OCI-LY7 (cell line): ENCODE measurements around the gene AMPH. TPM values are rescaled to one million over a fixed set of nuclear protein-coding genes. Genes with fewer than 3 reads are reported as not detected.

Source experiments
- BruUV-seq: library from RNA; stranded (reverse); fragments of 400-500 nt; replicated peaks from 2 replicates; lab custom pipeline; 2021; lab: Mats Ljungman, UMichigan
- CTCF ChIA-PET: fragments of 300-600 bp; sonication (Branson Sonifier 250); formaldehyde crosslinking; loops from one replicate; lab custom pipeline; 2022; ENCODE audit warnings: antibody characterized with exemption; ENCODE audit not compliant: unreplicated experiment; lab: Charles Lee
- POLR2A ChIA-PET: fragments of 300-600 bp; sonication (Branson Sonifier 250); formaldehyde crosslinking; loops from one replicate; lab custom pipeline; 2022; ENCODE audit warnings: antibody characterized with exemption; lab: Charles Lee
- DNase-seq: peaks from one replicate; pipeline ENCODE4 v3.0.0-alpha.2; 2015; ENCODE audit warnings: low spot score
- H2AFZ ChIP-seq: fragments of 200-600 bp; sonication (generic), shearing (Covaris generic); 2 replicates; pipeline ENCODE4 v1.6.1; 2014; ENCODE audit warnings: mild to moderate bottlenecking, antibody characterized with exemption, low read length, moderate library complexity
- H3K27ac ChIP-seq: fragments of 200-600 bp; sonication (generic); 2 replicates; pipeline ENCODE4 v1.5.1; 2014; ENCODE audit warnings: mixed run types, low read depth, mild to moderate bottlenecking, moderate library complexity, low read length, inconsistent platforms; ENCODE audit not compliant: poor library complexity, severe bottlenecking
- H3K36me3 ChIP-seq: fragments of 200-600 bp; sonication (generic); 2 replicates; pipeline ENCODE4 v1.6.1; 2014; ENCODE audit warnings: mild to moderate bottlenecking, antibody characterized with exemption, low read length, moderate library complexity, mixed read lengths; ENCODE audit not compliant: insufficient read depth
- H3K4me1 ChIP-seq: fragments of 200-600 bp; sonication (generic); 2 replicates; pipeline ENCODE4 v1.5.1; 2014; ENCODE audit warnings: mild to moderate bottlenecking, low read length; ENCODE audit not compliant: insufficient read depth, poor library complexity, severe bottlenecking
- H3K4me2 ChIP-seq: fragments of 200-600 bp; sonication (generic); 2 replicates; pipeline ENCODE4 v1.6.1; 2014; ENCODE audit warnings: mild to moderate bottlenecking, low read length
- H3K4me3 ChIP-seq: fragments of 200-600 bp; sonication (generic); 2 replicates; pipeline ENCODE4 v1.5.1; 2014; ENCODE audit warnings: mild to moderate bottlenecking, low read depth, low read length; ENCODE audit not compliant: poor library complexity, severe bottlenecking
- H3K79me2 ChIP-seq: fragments of 200-600 bp; sonication (generic); 2 replicates; pipeline ENCODE4 v1.6.1; 2016; ENCODE audit warnings: low read depth, mild to moderate bottlenecking, low read length, moderate library complexity, mixed read lengths; ENCODE audit not compliant: insufficient read depth
- H3K9me2 ChIP-seq: fragments of 200-600 bp; sonication (generic); 2 replicates; pipeline ENCODE4 v1.6.1; 2016; ENCODE audit warnings: mild to moderate bottlenecking, low read length, mixed read lengths; ENCODE audit not compliant: insufficient read depth
- H3K9me3 ChIP-seq: fragments of 200-600 bp; sonication (generic); 2 replicates; pipeline ENCODE4 v1.6.1; 2014; ENCODE audit warnings: mild to moderate bottlenecking, mixed run types, low read length, mixed read lengths
- H4K20me1 ChIP-seq: fragments of 200-600 bp; sonication (generic); 2 replicates; pipeline ENCODE4 v1.6.1; 2014; ENCODE audit warnings: mild to moderate bottlenecking, antibody characterized with exemption, low read length, moderate library complexity, mixed read lengths; ENCODE audit not compliant: insufficient read depth
- EZH2phosphoT487 ChIP-seq: fragments of 200-600 bp; sonication (generic); IDR thresholded peaks from 2 replicates; pipeline ENCODE4 v1.6.1; 2018; ENCODE audit warnings: low read depth, borderline replicate concordance, mild to moderate bottlenecking, mixed run types, antibody characterized with exemption, low read length, moderate library complexity, mixed read lengths
- intact Hi-C: fragments of 100-400 bp; cut with micrococcal nuclease; formaldehyde crosslinking; loops from one replicate; pipeline ENCODE4 v1.10.0; 2022; ENCODE audit not compliant: unreplicated experiment
- total RNA-seq, 2 experiments: library from RNA; depleted of rRNA in 1 of 2; stranded (reverse); fragments of >200 nt in 1 of 2; shearing (Covaris generic) in 1 of 2; gene quantifications; 2 replicates each; pipeline ENCODE4 v1.2.3, GENCODE V29; 2014 to 2022
- TF ChIP-seq, protein P1 (sequence below): fragments of 200-600 bp; sonication (generic); conservative IDR thresholded peaks from 2 replicates; pipeline ENCODE4 v1.5.1; 2014; ENCODE audit warnings: mild to moderate bottlenecking, antibody characterized with exemption, low read length, moderate library complexity, mixed read lengths

The AMPH gene
- total RNA-seq, 2 experiments from 2014 or later = not detected

DNA sequence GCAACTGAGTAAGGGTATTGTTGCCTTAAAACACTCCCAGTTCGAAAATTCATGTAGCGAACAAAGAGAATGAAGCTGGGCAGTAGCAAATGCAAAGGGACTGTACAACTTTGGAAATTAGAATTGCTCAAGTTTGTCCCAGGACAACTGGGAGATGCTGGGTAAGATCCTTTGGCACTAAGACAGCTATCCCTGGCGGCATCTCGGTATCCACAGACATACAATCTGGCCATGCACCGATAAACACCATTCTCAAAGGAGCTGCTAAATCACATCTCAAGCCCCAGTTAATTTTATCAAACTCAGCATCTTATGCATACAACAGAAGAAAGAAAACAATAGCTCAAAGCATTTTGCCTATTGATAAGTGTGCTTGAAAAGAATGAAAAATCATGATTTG, 177.3 kb downstream of the AMPH start:
- no TSS peak for BruUV-seq
- no peaks in the 10 kb centered on the region for H3K4me1 ChIP-seq
- no peak for DNase-seq
- no peak overlapping the region for H3K4me2 ChIP-seq
- H3K9me3 ChIP-seq = no peaks in the 10 kb centered on the region
- ChIA-PET CTCF (no interaction called here), POLR2A (no interaction called here)
- no peak for TF ChIP-seq EZH2phosphoT487
- TF ChIP-seq, protein P1, sequence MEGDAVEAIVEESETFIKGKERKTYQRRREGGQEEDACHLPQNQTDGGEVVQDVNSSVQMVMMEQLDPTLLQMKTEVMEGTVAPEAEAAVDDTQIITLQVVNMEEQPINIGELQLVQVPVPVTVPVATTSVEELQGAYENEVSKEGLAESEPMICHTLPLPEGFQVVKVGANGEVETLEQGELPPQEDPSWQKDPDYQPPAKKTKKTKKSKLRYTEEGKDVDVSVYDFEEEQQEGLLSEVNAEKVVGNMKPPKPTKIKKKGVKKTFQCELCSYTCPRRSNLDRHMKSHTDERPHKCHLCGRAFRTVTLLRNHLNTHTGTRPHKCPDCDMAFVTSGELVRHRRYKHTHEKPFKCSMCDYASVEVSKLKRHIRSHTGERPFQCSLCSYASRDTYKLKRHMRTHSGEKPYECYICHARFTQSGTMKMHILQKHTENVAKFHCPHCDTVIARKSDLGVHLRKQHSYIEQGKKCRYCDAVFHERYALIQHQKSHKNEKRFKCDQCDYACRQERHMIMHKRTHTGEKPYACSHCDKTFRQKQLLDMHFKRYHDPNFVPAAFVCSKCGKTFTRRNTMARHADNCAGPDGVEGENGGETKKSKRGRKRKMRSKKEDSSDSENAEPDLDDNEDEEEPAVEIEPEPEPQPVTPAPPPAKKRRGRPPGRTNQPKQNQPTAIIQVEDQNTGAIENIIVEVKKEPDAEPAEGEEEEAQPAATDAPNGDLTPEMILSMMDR = no peak
- H2AFZ ChIP-seq = no peak overlapping the region
- H3K36me3 ChIP-seq = no peaks in the 10 kb centered on the region
- intact Hi-C loops = no loop called here
- H3K4me3 ChIP-seq = no peak overlapping the region
- H3K79me2 ChIP-seq = no peaks in the 10 kb centered on the region
- H4K20me1 ChIP-seq = no peaks in the 10 kb centered on the region
- no peak overlapping the region for H3K27ac ChIP-seq
- no peaks in the 10 kb centered on the region for H3K9me2 ChIP-seq

DNA sequence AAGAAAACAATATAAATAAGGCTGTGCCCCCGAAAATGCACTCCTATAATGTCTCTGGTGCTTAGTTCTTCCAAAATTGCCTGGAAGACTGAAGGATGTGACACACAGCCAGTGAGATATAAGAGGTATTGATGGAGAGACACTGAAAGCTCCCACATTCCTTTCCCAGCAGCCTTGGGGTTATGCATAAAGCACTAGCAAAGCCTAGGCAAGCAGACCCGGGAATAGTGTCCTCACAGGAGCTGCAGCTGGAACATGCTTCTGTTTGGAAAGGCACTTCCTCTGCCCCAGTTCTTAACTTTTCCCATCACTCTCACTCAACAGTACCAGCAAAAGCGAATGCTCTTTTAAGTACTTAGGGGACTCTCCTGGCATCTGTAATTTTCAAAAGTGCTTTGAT, 178.0 kb downstream of the AMPH start:
- ChIA-PET POLR2A (interaction anchor here (1.1 kb wide), 1 partner anchor 86 kb away, joined by 3 read pairs; no protein-coding TSS in a partner anchor), CTCF (no interaction called here)
- H3K79me2 ChIP-seq = no peaks in the 10 kb centered on the region
- H3K9me2 ChIP-seq = no peaks in the 10 kb centered on the region
- no peak overlapping the region for H3K4me3 ChIP-seq
- H4K20me1 ChIP-seq = no peaks in the 10 kb centered on the region
- no peaks in the 10 kb centered on the region for H3K9me3 ChIP-seq
- no peak overlapping the region for H2AFZ ChIP-seq
- no peak for DNase-seq
- no peaks in the 10 kb centered on the region for H3K4me1 ChIP-seq
- no peaks in the 10 kb centered on the region for H3K36me3 ChIP-seq
- H3K27ac ChIP-seq = no peak overlapping the region
- TF ChIP-seq, protein P1 = no peak
- TF ChIP-seq EZH2phosphoT487 = no peak
- intact Hi-C loops = no loop called here
- no peak overlapping the region for H3K4me2 ChIP-seq
- no TSS peak for BruUV-seq

DNA sequence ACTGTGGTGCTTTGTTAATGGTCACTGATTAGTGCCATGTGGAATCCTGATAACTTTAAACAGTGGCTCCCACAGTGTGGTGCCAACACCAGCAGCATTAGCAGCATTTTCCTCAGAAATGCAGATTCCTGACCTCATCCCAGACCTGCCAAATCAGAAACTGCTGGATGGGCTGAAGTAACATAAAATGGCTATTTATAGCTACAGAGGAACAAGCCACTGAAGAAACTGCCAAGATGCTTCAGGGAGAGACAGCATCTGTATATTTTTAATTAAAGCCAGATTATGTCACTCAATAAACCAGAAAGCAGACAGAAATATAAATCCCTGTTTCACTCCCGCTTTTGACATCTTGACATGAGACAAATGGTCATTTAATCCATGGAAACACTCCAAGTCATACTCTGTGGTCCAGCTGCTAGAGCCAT, 178.5 kb downstream of the AMPH start:
- H3K4me2 ChIP-seq = no peak overlapping the region
- H3K27ac ChIP-seq = no peak overlapping the region
- ChIA-PET CTCF (no interaction called here), POLR2A (interaction anchor here (1.1 kb wide), 1 partner anchor 86 kb away, joined by 3 read pairs; no protein-coding TSS in a partner anchor)
- no peaks in the 10 kb centered on the region for H4K20me1 ChIP-seq
- H3K36me3 ChIP-seq = no peaks in the 10 kb centered on the region
- H3K9me2 ChIP-seq = no peaks in the 10 kb centered on the region
- no peaks in the 10 kb centered on the region for H3K4me1 ChIP-seq
- intact Hi-C loops = no loop called here
- no peak overlapping the region for H3K4me3 ChIP-seq
- no peak for DNase-seq
- no peaks in the 10 kb centered on the region for H3K79me2 ChIP-seq
- TF ChIP-seq EZH2phosphoT487 = no peak
- TF ChIP-seq, protein P1 = no peak
- H3K9me3 ChIP-seq = no peaks in the 10 kb centered on the region
- H2AFZ ChIP-seq = no peak overlapping the region
- no TSS peak for BruUV-seq
